ENCODE data around the gene CCDC102B. TPM values are rescaled to one million over a fixed set of nuclear protein-coding genes. Genes with fewer than 3 reads are reported as not detected.

CCDC102B gene
- total RNA-seq, 1 experiment from 2014 or later, result 3.1 TPM

DNA sequence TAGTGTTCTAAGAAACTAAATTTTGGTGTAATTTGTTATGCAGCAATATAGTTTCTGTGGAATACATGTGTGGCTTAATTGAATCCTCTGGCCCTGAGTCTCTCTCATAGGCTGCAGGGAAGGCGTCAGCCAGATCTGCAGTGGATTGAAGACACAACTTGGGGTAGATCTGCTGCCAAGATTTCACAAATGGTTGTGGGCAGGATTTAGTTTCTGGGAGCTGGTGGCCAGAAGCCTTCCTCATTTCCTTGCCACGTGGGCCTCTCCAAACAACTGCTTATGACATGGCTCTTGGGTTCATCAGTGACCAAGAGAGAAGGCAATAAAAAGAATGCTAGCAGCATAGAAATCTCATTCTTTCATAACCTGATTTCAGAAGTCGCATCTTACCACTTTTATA lies 28.2 kb downstream of the CCDC102B start (continued):
- TF ChIP-seq, protein P1, sequence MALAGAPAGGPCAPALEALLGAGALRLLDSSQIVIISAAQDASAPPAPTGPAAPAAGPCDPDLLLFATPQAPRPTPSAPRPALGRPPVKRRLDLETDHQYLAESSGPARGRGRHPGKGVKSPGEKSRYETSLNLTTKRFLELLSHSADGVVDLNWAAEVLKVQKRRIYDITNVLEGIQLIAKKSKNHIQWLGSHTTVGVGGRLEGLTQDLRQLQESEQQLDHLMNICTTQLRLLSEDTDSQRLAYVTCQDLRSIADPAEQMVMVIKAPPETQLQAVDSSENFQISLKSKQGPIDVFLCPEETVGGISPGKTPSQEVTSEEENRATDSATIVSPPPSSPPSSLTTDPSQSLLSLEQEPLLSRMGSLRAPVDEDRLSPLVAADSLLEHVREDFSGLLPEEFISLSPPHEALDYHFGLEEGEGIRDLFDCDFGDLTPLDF (CRISPR knock-in tag; IDR thresholded peaks at IDR 0.05), result no peak
- TF ChIP-seq ZNF423 (CRISPR knock-in tag; IDR thresholded peaks at IDR 0.05), result no peak
- no peak for TF ChIP-seq FOXK1 (CRISPR knock-in tag; IDR thresholded peaks at IDR 0.05)
- TF ChIP-seq, protein P2, sequence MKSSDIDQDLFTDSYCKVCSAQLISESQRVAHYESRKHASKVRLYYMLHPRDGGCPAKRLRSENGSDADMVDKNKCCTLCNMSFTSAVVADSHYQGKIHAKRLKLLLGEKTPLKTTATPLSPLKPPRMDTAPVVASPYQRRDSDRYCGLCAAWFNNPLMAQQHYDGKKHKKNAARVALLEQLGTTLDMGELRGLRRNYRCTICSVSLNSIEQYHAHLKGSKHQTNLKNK (CRISPR knock-in tag; IDR thresholded peaks at IDR 0.05), result no peak
- TF ChIP-seq SMAD4 (CRISPR knock-in tag; IDR thresholded peaks at IDR 0.05), result no peak
- no peak for TF ChIP-seq OVOL2 (CRISPR knock-in tag; IDR thresholded peaks at IDR 0.05; ENCODE audit: borderline replicate concordance)
- TF ChIP-seq, protein P3, sequence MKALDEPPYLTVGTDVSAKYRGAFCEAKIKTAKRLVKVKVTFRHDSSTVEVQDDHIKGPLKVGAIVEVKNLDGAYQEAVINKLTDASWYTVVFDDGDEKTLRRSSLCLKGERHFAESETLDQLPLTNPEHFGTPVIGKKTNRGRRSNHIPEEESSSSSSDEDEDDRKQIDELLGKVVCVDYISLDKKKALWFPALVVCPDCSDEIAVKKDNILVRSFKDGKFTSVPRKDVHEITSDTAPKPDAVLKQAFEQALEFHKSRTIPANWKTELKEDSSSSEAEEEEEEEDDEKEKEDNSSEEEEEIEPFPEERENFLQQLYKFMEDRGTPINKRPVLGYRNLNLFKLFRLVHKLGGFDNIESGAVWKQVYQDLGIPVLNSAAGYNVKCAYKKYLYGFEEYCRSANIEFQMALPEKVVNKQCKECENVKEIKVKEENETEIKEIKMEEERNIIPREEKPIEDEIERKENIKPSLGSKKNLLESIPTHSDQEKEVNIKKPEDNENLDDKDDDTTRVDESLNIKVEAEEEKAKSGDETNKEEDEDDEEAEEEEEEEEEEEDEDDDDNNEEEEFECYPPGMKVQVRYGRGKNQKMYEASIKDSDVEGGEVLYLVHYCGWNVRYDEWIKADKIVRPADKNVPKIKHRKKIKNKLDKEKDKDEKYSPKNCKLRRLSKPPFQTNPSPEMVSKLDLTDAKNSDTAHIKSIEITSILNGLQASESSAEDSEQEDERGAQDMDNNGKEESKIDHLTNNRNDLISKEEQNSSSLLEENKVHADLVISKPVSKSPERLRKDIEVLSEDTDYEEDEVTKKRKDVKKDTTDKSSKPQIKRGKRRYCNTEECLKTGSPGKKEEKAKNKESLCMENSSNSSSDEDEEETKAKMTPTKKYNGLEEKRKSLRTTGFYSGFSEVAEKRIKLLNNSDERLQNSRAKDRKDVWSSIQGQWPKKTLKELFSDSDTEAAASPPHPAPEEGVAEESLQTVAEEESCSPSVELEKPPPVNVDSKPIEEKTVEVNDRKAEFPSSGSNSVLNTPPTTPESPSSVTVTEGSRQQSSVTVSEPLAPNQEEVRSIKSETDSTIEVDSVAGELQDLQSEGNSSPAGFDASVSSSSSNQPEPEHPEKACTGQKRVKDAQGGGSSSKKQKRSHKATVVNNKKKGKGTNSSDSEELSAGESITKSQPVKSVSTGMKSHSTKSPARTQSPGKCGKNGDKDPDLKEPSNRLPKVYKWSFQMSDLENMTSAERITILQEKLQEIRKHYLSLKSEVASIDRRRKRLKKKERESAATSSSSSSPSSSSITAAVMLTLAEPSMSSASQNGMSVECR (CRISPR knock-in tag; IDR thresholded peaks at IDR 0.05; ENCODE audit: borderline replicate concordance), result no peak
- TF ChIP-seq FOXP1 (CRISPR knock-in tag; IDR thresholded peaks at IDR 0.05; ENCODE audit: borderline replicate concordance), result no peak
- no peak for TF ChIP-seq GTF2I (CRISPR knock-in tag; conservative IDR thresholded peaks at IDR 0.05)
- TF ChIP-seq ZNF263 (CRISPR knock-in tag; IDR thresholded peaks at IDR 0.05; ENCODE audit: low read depth), result no peak
- TF ChIP-seq, protein P4, sequence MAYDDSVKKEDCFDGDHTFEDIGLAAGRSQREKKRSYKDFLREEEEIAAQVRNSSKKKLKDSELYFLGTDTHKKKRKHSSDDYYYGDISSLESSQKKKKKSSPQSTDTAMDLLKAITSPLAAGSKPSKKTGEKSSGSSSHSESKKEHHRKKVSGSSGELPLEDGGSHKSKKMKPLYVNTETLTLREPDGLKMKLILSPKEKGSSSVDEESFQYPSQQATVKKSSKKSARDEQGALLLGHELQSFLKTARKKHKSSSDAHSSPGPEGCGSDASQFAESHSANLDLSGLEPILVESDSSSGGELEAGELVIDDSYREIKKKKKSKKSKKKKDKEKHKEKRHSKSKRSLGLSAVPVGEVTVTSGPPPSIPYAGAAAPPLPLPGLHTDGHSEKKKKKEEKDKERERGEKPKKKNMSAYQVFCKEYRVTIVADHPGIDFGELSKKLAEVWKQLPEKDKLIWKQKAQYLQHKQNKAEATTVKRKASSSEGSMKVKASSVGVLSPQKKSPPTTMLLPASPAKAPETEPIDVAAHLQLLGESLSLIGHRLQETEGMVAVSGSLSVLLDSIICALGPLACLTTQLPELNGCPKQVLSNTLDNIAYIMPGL (CRISPR knock-in tag; IDR thresholded peaks at IDR 0.05), result no peak

DNA sequence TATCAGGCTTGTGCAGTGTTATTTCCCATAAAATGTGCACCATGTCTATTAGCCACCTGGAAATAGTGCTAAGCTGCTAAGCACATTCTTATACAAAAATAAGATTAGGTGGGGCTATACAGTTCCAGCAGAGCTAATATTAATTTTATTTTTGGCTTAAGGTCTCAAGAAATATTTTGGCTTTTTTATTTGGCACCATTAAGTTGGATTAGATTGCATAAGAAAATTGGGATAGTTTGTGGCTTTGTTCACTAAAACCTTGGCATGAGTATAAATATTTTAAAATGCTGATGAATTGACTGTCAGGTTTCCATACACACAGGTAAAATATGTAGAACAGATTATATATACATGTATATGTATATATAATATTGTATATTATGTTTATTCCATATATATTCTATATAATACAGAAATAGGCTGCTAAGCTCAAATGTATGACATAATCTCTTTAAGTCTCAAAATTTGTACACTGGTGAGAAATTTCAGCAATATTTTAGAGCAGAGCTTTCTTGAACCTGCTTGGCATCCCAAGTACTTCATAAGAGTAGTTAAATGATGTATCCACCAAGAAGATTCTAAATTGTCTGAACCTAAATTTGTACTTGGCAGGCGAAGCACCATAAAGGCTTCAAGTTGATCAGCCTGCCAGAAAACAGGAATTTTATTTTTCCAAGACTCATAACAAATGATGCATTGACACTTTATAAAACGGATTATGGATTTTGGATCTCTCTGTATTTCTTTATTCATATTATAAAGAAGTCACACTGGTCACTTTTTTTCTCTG lies 32.6 kb downstream of the CCDC102B start:
- ATAC-seq (no peak), DNase-seq (ENCODE audit: low spot score) (no peak)
- H3K27me3 Mint-ChIP-seq (ENCODE audit: low read depth), result no peaks in the 10 kb centered on the region
- no peaks in the 10 kb centered on the region for H3K36me3 Mint-ChIP-seq
- no peak overlapping the region for H3K4me3 Mint-ChIP-seq
- POLR2A ChIA-PET, result interaction anchor here (0.6 kb wide), 1 partner anchor 1205 kb away, joined by 3 read pairs; no protein-coding TSS in a partner anchor
- no peaks in the 10 kb centered on the region for H3K9me3 Mint-ChIP-seq
- H3K4me1 Mint-ChIP-seq, result peaks cover 3% of the 10 kb centered on the region; the same call in 1 of the 2 replicates
- CTCF ChIA-PET, result no interaction called here
- no peak overlapping the region for H3K27ac Mint-ChIP-seq
- no peak for TF ChIP-seq MYBL2 (CRISPR knock-in tag; IDR thresholded peaks at IDR 0.05)
- TF ChIP-seq NR3C1 (CRISPR knock-in tag; conservative IDR thresholded peaks at IDR 0.05; ENCODE audit: low read depth), result no peak
- no peak for TF ChIP-seq FOXP1 (CRISPR knock-in tag; IDR thresholded peaks at IDR 0.05; ENCODE audit: borderline replicate concordance)
- no peak for TF ChIP-seq ELF4 (CRISPR knock-in tag; IDR thresholded peaks at IDR 0.05; ENCODE audit: low read depth)
- no peak for TF ChIP-seq ZNF138 (CRISPR knock-in tag; conservative IDR thresholded peaks at IDR 0.05)
- TF ChIP-seq, protein P4 (CRISPR knock-in tag; IDR thresholded peaks at IDR 0.05), result no peak
- no peak for TF ChIP-seq NFE2L1 (CRISPR knock-in tag; IDR thresholded peaks at IDR 0.05)
- TF ChIP-seq CBFB (CRISPR knock-in tag; IDR thresholded peaks at IDR 0.05; ENCODE audit: low read depth), result no peak
- no peak for TF ChIP-seq NR2C2 (CRISPR knock-in tag; IDR thresholded peaks at IDR 0.05)
- TF ChIP-seq, protein P5, sequence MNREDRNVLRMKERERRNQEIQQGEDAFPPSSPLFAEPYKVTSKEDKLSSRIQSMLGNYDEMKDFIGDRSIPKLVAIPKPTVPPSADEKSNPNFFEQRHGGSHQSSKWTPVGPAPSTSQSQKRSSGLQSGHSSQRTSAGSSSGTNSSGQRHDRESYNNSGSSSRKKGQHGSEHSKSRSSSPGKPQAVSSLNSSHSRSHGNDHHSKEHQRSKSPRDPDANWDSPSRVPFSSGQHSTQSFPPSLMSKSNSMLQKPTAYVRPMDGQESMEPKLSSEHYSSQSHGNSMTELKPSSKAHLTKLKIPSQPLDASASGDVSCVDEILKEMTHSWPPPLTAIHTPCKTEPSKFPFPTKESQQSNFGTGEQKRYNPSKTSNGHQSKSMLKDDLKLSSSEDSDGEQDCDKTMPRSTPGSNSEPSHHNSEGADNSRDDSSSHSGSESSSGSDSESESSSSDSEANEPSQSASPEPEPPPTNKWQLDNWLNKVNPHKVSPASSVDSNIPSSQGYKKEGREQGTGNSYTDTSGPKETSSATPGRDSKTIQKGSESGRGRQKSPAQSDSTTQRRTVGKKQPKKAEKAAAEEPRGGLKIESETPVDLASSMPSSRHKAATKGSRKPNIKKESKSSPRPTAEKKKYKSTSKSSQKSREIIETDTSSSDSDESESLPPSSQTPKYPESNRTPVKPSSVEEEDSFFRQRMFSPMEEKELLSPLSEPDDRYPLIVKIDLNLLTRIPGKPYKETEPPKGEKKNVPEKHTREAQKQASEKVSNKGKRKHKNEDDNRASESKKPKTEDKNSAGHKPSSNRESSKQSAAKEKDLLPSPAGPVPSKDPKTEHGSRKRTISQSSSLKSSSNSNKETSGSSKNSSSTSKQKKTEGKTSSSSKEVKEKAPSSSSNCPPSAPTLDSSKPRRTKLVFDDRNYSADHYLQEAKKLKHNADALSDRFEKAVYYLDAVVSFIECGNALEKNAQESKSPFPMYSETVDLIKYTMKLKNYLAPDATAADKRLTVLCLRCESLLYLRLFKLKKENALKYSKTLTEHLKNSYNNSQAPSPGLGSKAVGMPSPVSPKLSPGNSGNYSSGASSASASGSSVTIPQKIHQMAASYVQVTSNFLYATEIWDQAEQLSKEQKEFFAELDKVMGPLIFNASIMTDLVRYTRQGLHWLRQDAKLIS (CRISPR knock-in tag; IDR thresholded peaks at IDR 0.05; ENCODE audit: borderline replicate concordance), result no peak

Measured in WTC11 (cell line).